ENCODE data around the gene PPP1R36. TPM values are rescaled to one million over a fixed set of nuclear protein-coding genes. Genes with fewer than 3 reads are reported as not detected.
A peak's percentile ranks its signal among the peaks of the same experiment; 100 is the strongest.

Gene PPP1R36
- total and polyA plus RNA-seq, 2 of the 8 experiments (the other 6 are each of a cell fraction or from before 2014, with no cell fraction given) = 0.39 to 0.93 TPM

DNA sequence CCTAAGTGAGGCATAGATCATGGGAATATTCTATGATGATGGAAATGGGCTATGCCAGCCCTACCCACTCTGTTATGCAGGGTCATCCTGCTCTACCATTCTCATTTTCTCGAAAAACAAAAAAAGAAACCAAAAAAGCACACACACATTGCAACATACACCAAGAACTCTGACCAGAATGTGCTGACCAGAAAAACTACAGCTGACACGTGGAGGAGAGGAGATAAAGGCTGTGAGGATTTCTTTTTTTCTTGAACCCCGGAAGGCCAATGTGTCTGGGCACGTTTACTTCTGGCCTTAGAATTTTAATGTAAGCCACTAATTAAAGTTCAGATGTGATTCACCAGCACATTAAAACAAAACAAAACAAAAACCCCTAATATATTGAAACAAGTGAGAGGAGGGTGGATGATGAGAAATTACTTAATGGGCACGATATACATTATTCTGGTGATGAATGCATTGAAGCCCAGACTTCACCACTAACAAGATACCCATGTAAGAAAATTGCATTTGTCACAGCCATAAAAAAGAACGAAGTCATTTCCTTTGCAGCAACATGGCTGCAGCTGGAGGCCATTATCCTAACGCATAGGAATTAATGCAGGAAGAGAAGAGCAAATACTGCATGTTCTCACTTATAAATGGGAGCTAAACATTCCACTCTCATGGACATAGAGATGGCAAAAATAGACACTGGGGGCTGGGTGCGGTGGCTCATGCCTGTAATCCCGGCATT, 88.1 kb downstream of the PPP1R36 start:
- TF ChIP-seq GABPA (IDR thresholded peaks at IDR 0.05; ENCODE audit: borderline replicate concordance, insufficient read depth, low read length) (no peak), FOSL1 (IDR thresholded peaks at IDR 0.05; ENCODE audit: insufficient read depth, low read depth, low read length) (no peak), RAD21 (IDR thresholded peaks at IDR 0.05 in 1 of 2, conservative IDR thresholded peaks at IDR 0.05 in 1 of 2; ENCODE audit: low read depth in 2 of 2, low read length in 2 of 2) (no peak), POLR2AphosphoS5 (IDR thresholded peaks at IDR 0.05; ENCODE audit: low read depth, low read length) (no peak), CBX8 (IDR thresholded peaks at IDR 0.05; ENCODE audit: borderline replicate concordance, low read depth, low read length) (no peak), CBX5 (IDR thresholded peaks at IDR 0.05; ENCODE audit: low read depth, low read length) (no peak), CREB1 (IDR thresholded peaks at IDR 0.05) (no peak)
- TF ChIP-seq, protein P1, sequence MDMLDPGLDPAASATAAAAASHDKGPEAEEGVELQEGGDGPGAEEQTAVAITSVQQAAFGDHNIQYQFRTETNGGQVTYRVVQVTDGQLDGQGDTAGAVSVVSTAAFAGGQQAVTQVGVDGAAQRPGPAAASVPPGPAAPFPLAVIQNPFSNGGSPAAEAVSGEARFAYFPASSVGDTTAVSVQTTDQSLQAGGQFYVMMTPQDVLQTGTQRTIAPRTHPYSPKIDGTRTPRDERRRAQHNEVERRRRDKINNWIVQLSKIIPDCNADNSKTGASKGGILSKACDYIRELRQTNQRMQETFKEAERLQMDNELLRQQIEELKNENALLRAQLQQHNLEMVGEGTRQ (IDR thresholded peaks at IDR 0.05; ENCODE audit: low read length) = no peak
- TF ChIP-seq, protein P2, sequence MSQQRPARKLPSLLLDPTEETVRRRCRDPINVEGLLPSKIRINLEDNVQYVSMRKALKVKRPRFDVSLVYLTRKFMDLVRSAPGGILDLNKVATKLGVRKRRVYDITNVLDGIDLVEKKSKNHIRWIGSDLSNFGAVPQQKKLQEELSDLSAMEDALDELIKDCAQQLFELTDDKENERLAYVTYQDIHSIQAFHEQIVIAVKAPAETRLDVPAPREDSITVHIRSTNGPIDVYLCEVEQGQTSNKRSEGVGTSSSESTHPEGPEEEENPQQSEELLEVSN (IDR thresholded peaks at IDR 0.05) = no peak
- 87% methylated on average over 9 of the region's 9 CpGs; no CpG with 5 or more reads in 1 of the 2 experiments for WGBS, 2 experiments (ENCODE audit: extremely low coverage in 1 of 2, insufficient coverage in 1 of 2, insufficient read length in 1 of 2, insufficient replicate concordance in 2 of 2, low coverage in 1 of 2, low lambda C conversion rate in 2 of 2, missing lambda C conversion rate in 1 of 2)
- Histone ChIP-seq H3K27ac (ENCODE audit: low read depth, low read length) (no peak overlapping the region), H3K79me1 (ENCODE audit: low read depth, low read length) (no peaks in the 10 kb centered on the region), H2BK20ac (ENCODE audit: low read length) (peak overlapping the region; percentile 29; the same call in 1 of the 2 replicates), H3K14ac (ENCODE audit: insufficient read length) (no peak overlapping the region), H3K23ac (ENCODE audit: insufficient read length) (no peak overlapping the region), H3K4me3 (ENCODE audit: extremely low read depth in 1 of 4, insufficient read depth in 2 of 4, low read depth in 3 of 4, low read length in 4 of 4) (no peak overlapping the region), H3K79me2 (ENCODE audit: control insufficient read depth in 1 of 2, insufficient read depth in 2 of 2, low read length in 2 of 2) (no peaks in the 10 kb centered on the region), H2BK12ac (ENCODE audit: low read depth, low read length) (no peak overlapping the region; the same call in 1 of the 2 replicates), H3K4me2 (ENCODE audit: insufficient read depth in 1 of 2, low read depth in 2 of 2, low read length in 2 of 2) (no peak overlapping the region), H4K91ac (replicated peaks; ENCODE audit: insufficient read length, low read length) (no peak overlapping the region), H3K18ac (ENCODE audit: extremely low read depth, low read length) (no peak overlapping the region), H2BK15ac (ENCODE audit: low read length) (no peak overlapping the region), H2BK5ac (ENCODE audit: low read depth, low read length) (no peak overlapping the region), H4K5ac (ENCODE audit: insufficient read length, low read depth, low read length) (no peak overlapping the region), H3K36me3 (ENCODE audit: control insufficient read depth in 2 of 4, insufficient read depth in 4 of 4, low read length in 3 of 4) (no peaks in the 10 kb centered on the region), H2AK5ac (ENCODE audit: low read depth, low read length) (no peak overlapping the region), H3K9ac (replicated peaks in 1 of 4; ENCODE audit: extremely low read depth in 1 of 4, low read depth in 3 of 4, low read length in 3 of 4) (no peak overlapping the region), H3K27me3 (replicated peaks in 1 of 4; ENCODE audit: control insufficient read depth in 3 of 4, extremely low read depth in 1 of 4, insufficient read depth in 3 of 4, low read length in 3 of 4) (no peaks in the 10 kb centered on the region), H3K9me3 (ENCODE audit: insufficient read depth in 2 of 2, low read depth in 1 of 2, low read length in 1 of 2) (no peaks in the 10 kb centered on the region), H4K20me1 (replicated peaks in 1 of 2; ENCODE audit: control insufficient read depth in 1 of 2, insufficient read depth in 2 of 2, low read length in 2 of 2) (no peaks in the 10 kb centered on the region), H2AFZ (ENCODE audit: low read length) (no peak overlapping the region), H3K23me2 (ENCODE audit: low read depth, low read length) (no peaks in the 10 kb centered on the region), H3K56ac (replicated peaks; ENCODE audit: insufficient read length, low read depth, low read length) (no peak overlapping the region), H3K4me1 (replicated peaks in 1 of 4; ENCODE audit: control insufficient read depth in 3 of 4, insufficient read depth in 4 of 4, low read length in 3 of 4) (peaks cover 0 to 8% (median 4%) of the 10 kb centered on the region in 4 experiments; a peak in 4 of 7 replicates), H2BK120ac (replicated peaks; ENCODE audit: low read depth, low read length) (no peak overlapping the region), H3K4ac (replicated peaks; ENCODE audit: insufficient read length, low read depth, low read length) (no peak overlapping the region), H4K8ac (ENCODE audit: extremely low read depth, insufficient read depth, low read length) (no peak overlapping the region)
- DNase-seq (ENCODE audit: low read depth in 1 of 2, low spot score in 2 of 2) (no peak), FAIRE-seq (no peak)
- CTCF ChIA-PET (ENCODE audit: partially characterized antibody) = interaction anchor here (0.6 to 3.8 kb wide), 27 partner anchors 9 to 274 kb away, joined by 3 to 60 read pairs (median 5); partner anchors contain the start of gene HSPA2
- POLR2A ChIA-PET (ENCODE audit: partially characterized antibody) = interaction anchor here (1.8 to 2.3 kb wide), 3 partner anchors 95 to 133 kb away, joined by 6 to 11 read pairs (median 10); partner anchors contain the start of genes HSPA2 and ZBTB1
